Measurements from ENCODE around the gene STH. TPM values are rescaled to one million over a fixed set of nuclear protein-coding genes. Genes with fewer than 3 reads are reported as not detected.

STH gene
- total RNA-seq, 3 donors from 2014 or later = not detected

DNA sequence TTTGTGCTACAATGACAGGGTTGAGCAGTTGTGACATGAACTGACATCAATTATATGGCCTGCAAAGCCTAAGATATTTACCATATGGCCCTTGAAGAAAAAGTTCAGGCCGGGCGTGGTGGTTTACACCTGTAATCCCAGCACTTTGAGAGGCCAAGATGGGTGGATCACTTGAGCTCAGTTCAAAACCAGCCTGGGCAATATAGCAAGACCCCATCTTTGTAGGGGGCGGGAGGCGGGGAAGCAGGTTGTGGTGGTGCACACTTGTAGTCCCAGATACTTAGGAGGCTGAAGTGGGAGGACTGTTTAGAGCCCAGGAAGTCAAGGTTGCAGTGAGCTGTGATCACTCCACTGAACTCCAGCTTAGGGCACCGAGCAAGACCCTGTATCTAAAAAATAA is 48.3 kb downstream of the STH start:
- Histone ChIP-seq H3K9me3 (no peaks in the 10 kb centered on the region), H3K4me3 (no peak overlapping the region), H3K27ac (peak overlapping the region; percentile 48 to 65), H3K27me3 (no peaks in the 10 kb centered on the region), H3K36me3 (no peaks in the 10 kb centered on the region), H3K4me1 (peaks cover 0 to 8% of the 10 kb centered on the region in 2 donors)
- DNase-seq (ENCODE audit: low spot score in 2 of 2) = no peak
- intact Hi-C loops (cut with DNase I; ENCODE audit: low total_unique reads) = no loop called here
- TF ChIP-seq POLR2A (IDR thresholded peaks at IDR 0.05) (no peak), POLR2AphosphoS5 (IDR thresholded peaks at IDR 0.05) (no peak)

GRCh38 chr17:46047856-46048255 is 48.8 kb downstream of the STH start:
- Histone ChIP-seq H3K9me3 (no peaks in the 10 kb centered on the region), H3K27ac (peak overlapping the region in 1 of 2 donors; percentile 56), H3K27me3 (no peaks in the 10 kb centered on the region), H3K4me3 (no peak overlapping the region), H3K36me3 (no peaks in the 10 kb centered on the region), H3K4me1 (peaks cover 0 to 8% of the 10 kb centered on the region in 2 donors)
- DNase-seq (ENCODE audit: low spot score in 2 of 2) = no peak
- TF ChIP-seq POLR2AphosphoS5 (IDR thresholded peaks at IDR 0.05) (no peak), CTCF (IDR thresholded peaks at IDR 0.05) (no peak), POLR2A (IDR thresholded peaks at IDR 0.05) (no peak)
- intact Hi-C loops (cut with DNase I; ENCODE audit: low total_unique reads) = no loop called here

Other genes with a start within 250 kb of the STH start
- gene CRHR1, start 214.9 kb upstream of the STH start, total RNA-seq = 1 to 10 TPM in 2 of 3 donors, not detected in 1; 1.6 to 2.8 TPM
- not detected for gene SPPL2C, start 154.4 kb upstream of the STH start, total RNA-seq
- gene MAPT, start 104.7 kb upstream of the STH start, total RNA-seq = 10 to 100 TPM in 2 of 3 donors, 1 to 10 TPM in 1; 9.9 to 15.1 (median 12.4) TPM
- gene KANSL1, start 194.2 kb downstream of the STH start, total RNA-seq = 100 to 1,000 TPM in 2 of 3 donors, 10 to 100 TPM in 1; 59.5 to 142 (median 111) TPM

All from breast epithelium (tissue), 4 donors.